Natural killer cell (primary cell): ENCODE measurements around the gene MTRFR. TPM values are rescaled to one million over a fixed set of nuclear protein-coding genes. Genes with fewer than 3 reads are reported as not detected.

Experiments
- ATAC-seq, 3 donors: fragments of 150-1000 bp in 2 of 3; fragments of 200-7000 bp in 1 of 3; cut with Tn5 transposase; 1 replicate in 1 of 3; 2 replicates in 2 of 3; pipeline ENCODE4 v1.10.0; 2021; ENCODE audit warnings: mild to moderate bottlenecking in 2 of 3, moderate library complexity in 2 of 3
- DNase-seq, 2 donors: peaks; one replicate each; pipeline versions ENCODE4 v3.0.0 to v3.0.0-alpha.2; 2013 to 2021; ENCODE audit warnings: mixed read lengths in 1 of 2
- H3K27ac ChIP-seq: one replicate; pipeline ENCODE4 v1.5.1; 2013; ENCODE audit warnings: mild to moderate bottlenecking, low read length
- H3K27me3 ChIP-seq: one replicate; pipeline ENCODE4 v1.6.1; 2013; ENCODE audit warnings: low read length; ENCODE audit not compliant: control insufficient read depth, insufficient read depth
- H3K36me3 ChIP-seq: one replicate; pipeline ENCODE4 v1.6.1; 2013; ENCODE audit warnings: low read length; ENCODE audit not compliant: control insufficient read depth, insufficient read depth
- H3K4me1 ChIP-seq: one replicate; pipeline ENCODE4 v1.6.1; 2013; ENCODE audit warnings: low read length; ENCODE audit not compliant: control insufficient read depth, insufficient read depth
- H3K4me3 ChIP-seq: one replicate; pipeline ENCODE4 v1.5.1; 2013; ENCODE audit warnings: low read length
- H3K9me3 ChIP-seq: one replicate; pipeline ENCODE4 v1.6.1; 2013; ENCODE audit warnings: low read length; ENCODE audit not compliant: control insufficient read depth, insufficient read depth
- H3K27ac Mint-ChIP-seq, 2 donors: one replicate each; pipeline ENCODE4 v1.8.0; 2022; ENCODE audit warnings: mild to moderate bottlenecking in 2 of 2, mixed read lengths in 2 of 2, moderate library complexity in 1 of 2
- H3K27me3 Mint-ChIP-seq, 2 donors: one replicate each; pipeline ENCODE4 v1.8.0; 2022; ENCODE audit warnings: low read depth in 2 of 2, mixed read lengths in 2 of 2
- H3K36me3 Mint-ChIP-seq: one replicate; pipeline ENCODE4 v1.8.0; 2022; ENCODE audit warnings: mixed read lengths
- H3K4me1 Mint-ChIP-seq, 2 donors: one replicate each; pipeline ENCODE4 v1.8.0; 2022; ENCODE audit warnings: mixed read lengths in 2 of 2
- H3K4me3 Mint-ChIP-seq: one replicate; pipeline ENCODE4 v1.8.0; 2022; ENCODE audit warnings: mild to moderate bottlenecking, moderate library complexity, mixed read lengths
- H3K9me3 Mint-ChIP-seq, 2 donors: one replicate each; pipeline ENCODE4 v1.8.0; 2022; ENCODE audit warnings: mixed read lengths in 2 of 2
- CTCF ChIP-seq: fragments of 200-600 bp; IDR thresholded peaks from one replicate; pipeline ENCODE4 v1.8.0; 2022; ENCODE audit warnings: antibody characterized with exemption
- WGBS: methylation state at CpG from one replicate; pipeline ENCODE4 v1.1.7; 2013; ENCODE audit warnings: missing lambda C conversion rate; ENCODE audit not compliant: insufficient coverage; 5-methylcytosine and 5-hydroxymethylcytosine counted together
- intact Hi-C: fragments of 100-400 bp; cut with micrococcal nuclease; formaldehyde crosslinking; loops from one replicate; pipeline ENCODE4 v1.14.2; 2022
- total RNA-seq, 4 donors: library from RNA; stranded (reverse); fragments of 120-200 nt in 1 of 4; gene quantifications; one replicate each; pipeline versions ENCODE4 v1.2.3 to v1.2.4, GENCODE V29; 2013 to 2022

The MTRFR gene
- total RNA-seq, 3 donors from 2014 or later (not counting 1 experiment from before 2014, with no cell fraction given): 16.2 to 18.5 (median 17.0) TPM

- Mint-ChIP-seq H3K27ac (no peak overlapping the region), H3K9me3 (no peaks in the 10 kb centered on the region), H3K4me1 (no peaks in the 10 kb centered on the region), H3K27me3 (no peaks in the 10 kb centered on the region), H3K36me3 (no peaks in the 10 kb centered on the region), H3K4me3 (no peak overlapping the region)
- H3K4me3 ChIP-seq: no peak overlapping the region
- intact Hi-C loops: no loop called here
- no peaks in the 10 kb centered on the region for H3K4me1 ChIP-seq
- H3K9me3 ChIP-seq: no peaks in the 10 kb centered on the region
- 96% methylated on average over 20 of the region's 20 CpGs for WGBS
- DNase-seq (no peak), ATAC-seq (no peak)
- H3K36me3 ChIP-seq: peaks cover 23% of the 10 kb centered on the region
- no peak for TF ChIP-seq CTCF
- H3K27me3 ChIP-seq: no peaks in the 10 kb centered on the region
- no peak overlapping the region for H3K27ac ChIP-seq
Observed at GRCh38 chr12:123288751-123289346, 55.6 kb downstream of the MTRFR start.

GRCh38 chr12:123289911-123290310 is 56.7 kb downstream of the MTRFR start:
- no peak overlapping the region for H3K27ac Mint-ChIP-seq
- no peak for ATAC-seq
- peaks cover 30% of the 10 kb centered on the region for H3K36me3 ChIP-seq
- intact Hi-C loops: no loop called here
- H3K4me3 Mint-ChIP-seq: no peak overlapping the region
- H3K36me3 Mint-ChIP-seq: no peaks in the 10 kb centered on the region
- WGBS: 99% methylated on average over 11 of the region's 11 CpGs
- no peak overlapping the region for H3K4me3 ChIP-seq
- H3K27ac ChIP-seq: no peak overlapping the region
- TF ChIP-seq CTCF: no peak
- H3K27me3 ChIP-seq: no peaks in the 10 kb centered on the region
- no peaks in the 10 kb centered on the region for H3K4me1 Mint-ChIP-seq
- no peaks in the 10 kb centered on the region for H3K9me3 Mint-ChIP-seq
- DNase-seq: no peak
- H3K9me3 ChIP-seq: no peaks in the 10 kb centered on the region
- no peaks in the 10 kb centered on the region for H3K4me1 ChIP-seq
- no peaks in the 10 kb centered on the region for H3K27me3 Mint-ChIP-seq

GRCh38 chr12:123293178-123293760 is 60.0 kb downstream of the MTRFR start:
- Mint-ChIP-seq H3K36me3 (peaks cover 7% of the 10 kb centered on the region), H3K4me3 (no peak overlapping the region), H3K27ac (no peak overlapping the region), H3K9me3 (no peaks in the 10 kb centered on the region), H3K4me1 (no peaks in the 10 kb centered on the region), H3K27me3 (no peaks in the 10 kb centered on the region)
- no peaks in the 10 kb centered on the region for H3K4me1 ChIP-seq
- DNase-seq (no peak), ATAC-seq (no peak)
- no peaks in the 10 kb centered on the region for H3K9me3 ChIP-seq
- peaks cover 53% of the 10 kb centered on the region for H3K36me3 ChIP-seq
- WGBS: 98% methylated on average over 9 of the region's 9 CpGs
- H3K4me3 ChIP-seq: no peak overlapping the region
- TF ChIP-seq CTCF: no peak
- no peaks in the 10 kb centered on the region for H3K27me3 ChIP-seq
- intact Hi-C loops: no loop called here
- H3K27ac ChIP-seq: no peak overlapping the region

GRCh38 chr12:123305136-123305535 is 71.9 kb downstream of the MTRFR start:
- H3K4me3 ChIP-seq: no peak overlapping the region
- H3K4me3 Mint-ChIP-seq: no peak overlapping the region

More at GRCh38 chr12:123305136-123305535, 71.9 kb downstream of the MTRFR start:
- Histone ChIP-seq H3K27ac (no peak overlapping the region), H3K36me3 (peaks cover 67% of the 10 kb centered on the region), H3K9me3 (no peaks in the 10 kb centered on the region), H3K4me1 (no peaks in the 10 kb centered on the region), H3K27me3 (no peaks in the 10 kb centered on the region)
- no peak for TF ChIP-seq CTCF
- Mint-ChIP-seq H3K9me3 (no peaks in the 10 kb centered on the region), H3K4me1 (no peaks in the 10 kb centered on the region), H3K27me3 (no peaks in the 10 kb centered on the region), H3K27ac (no peak overlapping the region), H3K36me3 (peaks cover 18% of the 10 kb centered on the region)
- no peak for ATAC-seq
- intact Hi-C loops: no loop called here
- no peak for DNase-seq
- WGBS: 93% methylated on average over 3 of the region's 3 CpGs
